Transverse colon (tissue), 3 donors: ENCODE results near the gene BRD3.

Source experiments
- POLR2A ChIP-seq: fragments of 450-650 bp; IDR thresholded peaks from one replicate; pipeline ENCODE4 v1.6.1; 2016; ENCODE audit warnings: antibody characterized with exemption, mild to moderate bottlenecking, moderate library complexity
- TF ChIP-seq, protein P1 (sequence below), 5 experiments: fragments of 200-600 bp in 3 of 5; fragments of 450-650 bp in 2 of 5; sonication (generic) in 3 of 5; IDR thresholded peaks; 1 replicate in 2 of 5; 2 replicates in 3 of 5; pipeline ENCODE4 v1.5.1; 2016 to 2017; ENCODE audit warnings: antibody characterized with exemption in 5 of 5, inconsistent platforms in 3 of 5, mild to moderate bottlenecking in 2 of 5, moderate library complexity in 1 of 5

DNA sequence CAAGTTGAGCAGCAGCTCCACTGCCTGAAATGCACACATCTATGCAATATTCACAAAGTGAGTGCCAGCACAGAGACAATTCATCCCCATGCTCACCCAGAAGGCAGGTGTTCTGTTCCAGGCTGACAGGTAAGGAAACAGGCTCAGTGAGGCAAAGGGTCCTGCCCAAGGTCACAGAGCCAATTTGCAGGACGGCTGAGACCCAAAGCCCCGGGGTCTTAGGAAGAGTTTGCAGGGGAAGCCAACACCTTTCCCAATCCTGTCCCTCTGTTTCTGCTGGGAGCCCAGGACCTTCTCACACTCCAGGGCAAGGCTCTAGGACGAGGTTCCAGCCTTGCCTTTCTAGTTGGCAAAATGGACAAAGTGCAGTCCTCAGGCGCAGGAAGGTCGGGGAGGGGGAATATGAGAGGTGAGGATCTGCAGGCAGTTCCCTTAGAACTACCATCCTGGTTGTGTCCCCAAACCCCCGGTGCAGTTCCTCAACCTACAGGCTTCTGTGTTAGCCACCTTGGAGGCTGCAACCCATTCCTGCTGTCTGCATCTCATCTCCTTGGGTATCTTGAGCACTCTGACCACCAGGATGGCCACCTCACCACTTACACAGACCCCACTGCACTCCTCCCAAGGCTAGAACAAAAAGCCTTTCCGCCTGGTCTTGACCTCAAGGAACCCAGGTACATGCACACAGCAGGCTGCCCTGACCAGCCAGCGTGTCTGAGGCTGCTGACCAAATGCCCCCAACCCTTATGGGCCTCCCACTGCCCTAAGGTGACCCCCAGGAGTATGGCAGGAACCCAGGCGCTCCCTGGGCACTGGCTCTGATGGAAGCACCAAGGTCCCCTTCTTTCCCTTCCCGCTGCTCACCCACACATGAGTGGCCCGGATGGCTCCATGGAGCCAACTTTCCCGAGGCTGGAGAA, 1.9 kb upstream of the BRD3 start:
- TF ChIP-seq, protein P1, sequence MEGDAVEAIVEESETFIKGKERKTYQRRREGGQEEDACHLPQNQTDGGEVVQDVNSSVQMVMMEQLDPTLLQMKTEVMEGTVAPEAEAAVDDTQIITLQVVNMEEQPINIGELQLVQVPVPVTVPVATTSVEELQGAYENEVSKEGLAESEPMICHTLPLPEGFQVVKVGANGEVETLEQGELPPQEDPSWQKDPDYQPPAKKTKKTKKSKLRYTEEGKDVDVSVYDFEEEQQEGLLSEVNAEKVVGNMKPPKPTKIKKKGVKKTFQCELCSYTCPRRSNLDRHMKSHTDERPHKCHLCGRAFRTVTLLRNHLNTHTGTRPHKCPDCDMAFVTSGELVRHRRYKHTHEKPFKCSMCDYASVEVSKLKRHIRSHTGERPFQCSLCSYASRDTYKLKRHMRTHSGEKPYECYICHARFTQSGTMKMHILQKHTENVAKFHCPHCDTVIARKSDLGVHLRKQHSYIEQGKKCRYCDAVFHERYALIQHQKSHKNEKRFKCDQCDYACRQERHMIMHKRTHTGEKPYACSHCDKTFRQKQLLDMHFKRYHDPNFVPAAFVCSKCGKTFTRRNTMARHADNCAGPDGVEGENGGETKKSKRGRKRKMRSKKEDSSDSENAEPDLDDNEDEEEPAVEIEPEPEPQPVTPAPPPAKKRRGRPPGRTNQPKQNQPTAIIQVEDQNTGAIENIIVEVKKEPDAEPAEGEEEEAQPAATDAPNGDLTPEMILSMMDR (IDR thresholded peaks at IDR 0.05): no peak
- TF ChIP-seq POLR2A: no peak
